Mammary epithelial cell (primary cell): ENCODE measurements around the gene CALHM1.

Experiments
- CTCF ChIP-seq, 2 donors: IDR thresholded peaks in 1 of 2; conservative IDR thresholded peaks in 1 of 2; 2 replicates each; pipeline ENCODE4 v1.5.1; 2011 to 2012; ENCODE audit warnings: inconsistent platforms in 2 of 2, low read length in 2 of 2, mild to moderate bottlenecking in 2 of 2, control low read depth in 1 of 2, low read depth in 1 of 2; ENCODE audit not compliant: insufficient read depth in 1 of 2; ENCODE audit errors: extremely low read depth in 1 of 2
- EZH2 ChIP-seq: IDR thresholded peaks from 2 replicates; pipeline ENCODE4 v1.6.1; 2012; ENCODE audit warnings: low read length, inconsistent platforms, borderline replicate concordance

DNA sequence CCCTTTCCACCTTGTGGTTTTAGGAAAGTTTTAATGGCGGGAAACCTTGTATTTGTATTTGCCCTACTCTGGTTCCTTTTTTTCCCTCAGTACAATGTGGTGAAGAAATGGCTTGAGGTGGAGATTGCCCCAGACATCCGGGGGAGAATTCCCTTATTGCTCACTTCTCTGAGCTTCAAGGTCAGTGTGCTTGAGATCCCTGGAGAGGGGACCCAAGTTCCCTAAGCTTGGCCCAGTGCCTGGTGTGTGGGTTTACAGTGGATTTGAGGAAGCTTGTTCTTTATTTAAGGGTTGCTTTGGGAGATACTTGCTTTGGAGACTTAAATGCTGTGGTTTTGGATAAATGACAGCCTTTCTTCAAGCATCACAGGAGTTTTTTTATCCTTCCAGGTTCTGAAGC lies 24.8 kb downstream of the CALHM1 start:
- TF ChIP-seq CTCF (conservative IDR thresholded peaks at IDR 0.05 in 1 of 2, IDR thresholded peaks at IDR 0.05 in 1 of 2; ENCODE audit: extremely low read depth in 1 of 2, insufficient read depth in 1 of 2, low read depth in 1 of 2, low read length in 2 of 2) (no peak), EZH2 (no peak)
